HepG2 (cell line): ENCODE results near the gene SLC39A10. TPM values are rescaled to one million over a fixed set of nuclear protein-coding genes. Genes with fewer than 3 reads are reported as not detected.

Experiments
- ATAC-seq: fragments of 200-7000 bp; cut with Tn5 transposase; 3 replicates; pipeline ENCODE4 v1.9.1; 2020; ENCODE audit warnings: mild to moderate bottlenecking, moderate library complexity
- BruUV-seq: library from RNA; stranded (reverse); fragments of 400-500 nt; replicated peaks from 2 replicates; lab custom pipeline; 2021; lab: Mats Ljungman, UMichigan
- CTCF ChIA-PET: fragments of 300-600 bp; formaldehyde crosslinking; extraction: SDS; loops from one replicate; lab custom pipeline; 2021; ENCODE audit warnings: low total read pairs, inconsistent platforms, low intra/inter-chr PET ratio; lab: Yijun Ruan, JAX
- POLR2A ChIA-PET: fragments of 350-600 bp; sonication (Branson Sonifier 250); formaldehyde crosslinking; loops from one replicate; lab custom pipeline; 2020; ENCODE audit warnings: antibody characterized with exemption, inconsistent platforms; lab: Yijun Ruan, JAX
- DNase-seq: peaks from one replicate; pipeline ENCODE4 v3.0.0-alpha.2; 2015; ENCODE audit warnings: low spot score
- FAIRE-seq: peaks from 3 replicates; lab custom pipeline; 2011; peaks lifted over from hg19 to GRCh38; lab: Jason Lieb, UNC
- H2AFZ ChIP-seq: one replicate; pipeline ENCODE4 v1.6.1; 2011; ENCODE audit warnings: low read length, inconsistent platforms
- H3K27ac ChIP-seq: fragments of 300-600 bp; 3 replicates; pipeline ENCODE4 v1.8.0; 2011; ENCODE audit warnings: mixed run types, mild to moderate bottlenecking, mixed read lengths, low read length, inconsistent platforms; ENCODE audit not compliant: insufficient read depth; ENCODE audit errors: extremely low read length
- H3K27me3 ChIP-seq, 2 experiments: fragments of 200-600 bp in 1 of 2; 2 replicates in 1 of 2; 3 replicates in 1 of 2; pipeline versions ENCODE4 v1.6.0 to v1.8.0; 2011; ENCODE audit warnings: low read length in 2 of 2, mild to moderate bottlenecking in 2 of 2, moderate library complexity in 2 of 2, inconsistent platforms in 1 of 2; ENCODE audit not compliant: insufficient read depth in 2 of 2, control insufficient read depth in 1 of 2
- H3K36me3 ChIP-seq, 2 experiments: fragments of 200-600 bp in 1 of 2; replicated peaks in 1 of 2; 2 replicates in 1 of 2; 3 replicates in 1 of 2; pipeline versions ENCODE4 v1.5.1 to v1.8.0; 2011; ENCODE audit warnings: low read length in 2 of 2, inconsistent platforms in 1 of 2; ENCODE audit not compliant: insufficient read depth in 2 of 2, control insufficient read depth in 1 of 2
- H3K4me1 ChIP-seq: 2 replicates; pipeline ENCODE4 v1.5.1; 2012; ENCODE audit warnings: low read length, inconsistent platforms; ENCODE audit not compliant: insufficient read depth
- H3K4me2 ChIP-seq: 2 replicates; pipeline ENCODE4 v1.6.0; 2011; ENCODE audit warnings: low read depth, low read length, inconsistent platforms
- H3K4me3 ChIP-seq, 3 experiments: fragments of 200-600 bp in 1 of 3; sonication (generic), shearing (Covaris generic) in 1 of 3; replicated peaks in 1 of 3; 2 replicates each; pipeline ENCODE4 v1.5.1; 2011 to 2016; ENCODE audit warnings: low read length in 3 of 3, inconsistent platforms in 2 of 3, low read depth in 2 of 3, mild to moderate bottlenecking in 2 of 3, control low read depth in 1 of 3, mixed read lengths in 1 of 3; ENCODE audit not compliant: insufficient read depth in 1 of 3
- H3K79me2 ChIP-seq: one replicate; pipeline ENCODE4 v1.6.1; 2011; ENCODE audit warnings: low read length, inconsistent platforms; ENCODE audit not compliant: insufficient read depth
- H3K9ac ChIP-seq: 2 replicates; pipeline ENCODE4 v1.6.0; 2011; ENCODE audit warnings: mild to moderate bottlenecking, low read depth, low read length, inconsistent platforms; ENCODE audit not compliant: insufficient read depth
- H3K9me3 ChIP-seq: 2 replicates; pipeline ENCODE4 v1.5.1; 2012; ENCODE audit warnings: mild to moderate bottlenecking, low read length
- H4K20me1 ChIP-seq: 2 replicates; pipeline ENCODE4 v1.6.0; 2011; ENCODE audit warnings: inconsistent platforms, mild to moderate bottlenecking, low read length, moderate library complexity; ENCODE audit not compliant: insufficient read depth
- AGO2 ChIP-seq: fragments of 200-400 bp; formaldehyde crosslinking; optimal IDR thresholded peaks from 2 replicates; pipeline ENCODE3; 2017; ENCODE audit warnings: mild to moderate bottlenecking, low read depth, low read length, moderate library complexity
- CTCF ChIP-seq: sonication (generic); formaldehyde crosslinking; IDR thresholded peaks from 2 replicates; pipeline ENCODE4 v1.5.0; 2020; ENCODE audit warnings: mild to moderate bottlenecking, missing genetic modification reagents, moderate library complexity
- HMG20A ChIP-seq: IDR thresholded peaks from 2 replicates; pipeline ENCODE4 v1.6.1; 2016; ENCODE audit warnings: borderline replicate concordance
- IKZF4 ChIP-seq: sonication (generic); formaldehyde crosslinking; IDR thresholded peaks from 2 replicates; pipeline ENCODE4 v1.5.1; 2020; ENCODE audit warnings: borderline replicate concordance, mild to moderate bottlenecking, low read depth, missing genetic modification reagents; ENCODE audit errors: not compliant biosample characterization
- IRF2 ChIP-seq: IDR thresholded peaks from 2 replicates; pipeline ENCODE4 v1.6.1; 2018; ENCODE audit warnings: missing genetic modification reagents, missing compliant biosample characterization
- KAT8 ChIP-seq: IDR thresholded peaks from 2 replicates; pipeline ENCODE4 v1.6.1; 2016; ENCODE audit warnings: missing genetic modification reagents, missing compliant biosample characterization
- KLF12 ChIP-seq: sonication (generic); formaldehyde crosslinking; IDR thresholded peaks from 2 replicates; pipeline ENCODE4 v1.4.0; 2020; ENCODE audit warnings: missing genetic modification reagents, borderline replicate concordance
- NFE2L2 ChIP-seq: fragments of 150-350 bp; IDR thresholded peaks from 2 replicates; pipeline ENCODE4 v1.6.1; 2014; ENCODE audit warnings: low read length
- PITX1 ChIP-seq: sonication (generic); formaldehyde crosslinking; IDR thresholded peaks from 2 replicates; pipeline ENCODE4 v1.5.1; 2020; ENCODE audit warnings: mild to moderate bottlenecking, missing genetic modification reagents
- SIX4 ChIP-seq: sonication (generic); formaldehyde crosslinking; IDR thresholded peaks from 2 replicates; pipeline ENCODE4 v1.4.0; 2020; ENCODE audit warnings: missing genetic modification reagents
- SMAD3 ChIP-seq: sonication (generic); formaldehyde crosslinking; IDR thresholded peaks from 2 replicates; pipeline ENCODE4 v1.4.0; 2020; ENCODE audit warnings: missing genetic modification reagents
- TCF7 ChIP-seq: sonication (generic); IDR thresholded peaks from 2 replicates; pipeline ENCODE4 v1.6.1; 2016; ENCODE audit warnings: antibody characterized with exemption, low read depth
- WGBS: methylation state at CpG from one replicate; pipeline ENCODE4 v1.1.6; 2017; ENCODE audit warnings: low lambda C conversion rate; 5-methylcytosine and 5-hydroxymethylcytosine counted together
- in situ Hi-C: cut with HindIII; loops from 2 replicates; pipeline ENCODE4 v1.10.0; 2017; ENCODE audit warnings: low pct_unique_long_range_greater_than_20kb; ENCODE audit not compliant: extremely low pct_ligation_motif_present
- intact Hi-C: fragments of 100-400 bp; cut with micrococcal nuclease; formaldehyde crosslinking; loops from one replicate; pipeline ENCODE4 v1.10.0; 2022; ENCODE audit not compliant: unreplicated experiment
- polyA plus RNA-seq, 8 experiments: library from polyadenylated mRNA; depleted of rRNA in 3 of 8; stranded (reverse) in 7 of 8; unstranded in 1 of 8; fragments of >200 nt; fragmentation: Illumina TruSeq in 4 of 8; extraction: Trizol in 4 of 8; gene quantifications; 2 replicates each; pipeline versions ENCODE4 v1.2.1 to v1.2.3, GENCODE V29; 2011 to 2016; ENCODE audit warnings: low read depth in 4 of 8, missing spikeins in 1 of 8, mixed read lengths in 1 of 8; ENCODE audit not compliant: insufficient read depth in 1 of 8
- total RNA-seq, 5 experiments: library from RNA; depleted of rRNA; stranded (reverse); fragments of >200 nt; fragmentation: Illumina TruSeq; extraction: Trizol; gene quantifications; 2 replicates each; pipeline ENCODE4 v1.2.3, GENCODE V29; 2016; ENCODE audit warnings: low read depth in 1 of 5
- TF ChIP-seq, protein P1 (sequence below): sonication (generic); formaldehyde crosslinking; IDR thresholded peaks from 2 replicates; pipeline ENCODE4 v1.4.0; 2020; ENCODE audit warnings: missing genetic modification reagents

SLC39A10 gene
- total and polyA plus RNA-seq, 2 of the 13 experiments (the other 11 are each of a cell fraction or from before 2014, with no cell fraction given), result 13.2 to 21.0 TPM

GRCh38 chr2:195659114-195659513 is 2.1 kb downstream of the SLC39A10 start:
- H3K27ac ChIP-seq, result no peak overlapping the region
- intact Hi-C loops, result loop anchor here (5.0 to 10.0 kb wide), 3 partner anchors 117 to 408 kb away; partner anchors contain the start of gene DNAH7
- H3K79me2 ChIP-seq, result peaks cover 15% of the 10 kb centered on the region
- H3K9me3 ChIP-seq, result no peaks in the 10 kb centered on the region
- peaks cover 32% of the 10 kb centered on the region for H3K4me1 ChIP-seq
- CTCF ChIA-PET, result interaction anchor here (1.9 kb wide), 1 partner anchor 160 kb away, joined by 17 read pairs; no protein-coding TSS in a partner anchor
- BruUV-seq, result no TSS peak
- no peak for TF ChIP-seq TCF7
- TF ChIP-seq AGO2, result peak; percentile 32
- ATAC-seq (no peak), DNase-seq (no peak), FAIRE-seq (no peak)
- in situ Hi-C loops, result loop anchor here (5.0 kb wide), 1 partner anchor 408 kb away; the partner anchor contains the start of gene DNAH7
- 75% methylated on average over 5 of the region's 5 CpGs for WGBS
- no peak overlapping the region for H3K9ac ChIP-seq
- POLR2A ChIA-PET, result no interaction called here
- H3K27me3 ChIP-seq, result no peaks in the 10 kb centered on the region
- no peak overlapping the region for H2AFZ ChIP-seq
- H4K20me1 ChIP-seq, result peaks cover 21% of the 10 kb centered on the region
- H3K36me3 ChIP-seq, result no peaks in the 10 kb centered on the region
- peak overlapping the region in 2 of 3 experiments; percentile 20 to 90; a peak in 2 of 6 replicates for H3K4me3 ChIP-seq
- H3K4me2 ChIP-seq, result peak overlapping the region; percentile 81

GRCh38 chr2:195659982-195660890 is 3.2 kb downstream of the SLC39A10 start:
- Histone ChIP-seq H3K9me3 (no peaks in the 10 kb centered on the region), H3K27ac (no peak overlapping the region), H3K36me3 (no peaks in the 10 kb centered on the region), H4K20me1 (peaks cover 21% of the 10 kb centered on the region), H3K9ac (no peak overlapping the region), H3K27me3 (no peaks in the 10 kb centered on the region), H2AFZ (no peak overlapping the region), H3K79me2 (peaks cover 15% of the 10 kb centered on the region), H3K4me2 (peak overlapping the region; percentile 81; the same call in 1 of the 2 replicates), H3K4me1 (peaks cover 32% of the 10 kb centered on the region), H3K4me3 (no peak overlapping the region)
- FAIRE-seq (no peak), ATAC-seq (no peak), DNase-seq (peak; percentile 65)
- no TSS peak for BruUV-seq
- intact Hi-C loops, result loop anchor here (1.0 to 10.0 kb wide), 5 partner anchors 84 to 407 kb away; partner anchors contain the start of gene DNAH7
- in situ Hi-C loops, result loop anchor here (5.0 kb wide), 1 partner anchor 407 kb away; the partner anchor contains the start of gene DNAH7
- ChIA-PET CTCF (interaction anchor here (1.9 kb wide), 1 partner anchor 162 kb away, joined by 17 read pairs; no protein-coding TSS in a partner anchor), POLR2A (no interaction called here)
- 59% methylated on average over 6 of the region's 6 CpGs for WGBS
- TF ChIP-seq KLF12 (CRISPR knock-in tag), result no peak
- peak; percentile 15; the same call in 1 of the 2 replicates for TF ChIP-seq HMG20A (CRISPR knock-in tag)
- TF ChIP-seq SMAD3 (CRISPR knock-in tag), result 0 out of 2 replicates have a peak, but pooled peaks have one; percentile 36
- no peak for TF ChIP-seq PITX1 (CRISPR knock-in tag)
- TF ChIP-seq IKZF4 (CRISPR knock-in tag), result no peak
- TF ChIP-seq IRF2 (CRISPR knock-in tag), result no peak
- TF ChIP-seq, protein P1, sequence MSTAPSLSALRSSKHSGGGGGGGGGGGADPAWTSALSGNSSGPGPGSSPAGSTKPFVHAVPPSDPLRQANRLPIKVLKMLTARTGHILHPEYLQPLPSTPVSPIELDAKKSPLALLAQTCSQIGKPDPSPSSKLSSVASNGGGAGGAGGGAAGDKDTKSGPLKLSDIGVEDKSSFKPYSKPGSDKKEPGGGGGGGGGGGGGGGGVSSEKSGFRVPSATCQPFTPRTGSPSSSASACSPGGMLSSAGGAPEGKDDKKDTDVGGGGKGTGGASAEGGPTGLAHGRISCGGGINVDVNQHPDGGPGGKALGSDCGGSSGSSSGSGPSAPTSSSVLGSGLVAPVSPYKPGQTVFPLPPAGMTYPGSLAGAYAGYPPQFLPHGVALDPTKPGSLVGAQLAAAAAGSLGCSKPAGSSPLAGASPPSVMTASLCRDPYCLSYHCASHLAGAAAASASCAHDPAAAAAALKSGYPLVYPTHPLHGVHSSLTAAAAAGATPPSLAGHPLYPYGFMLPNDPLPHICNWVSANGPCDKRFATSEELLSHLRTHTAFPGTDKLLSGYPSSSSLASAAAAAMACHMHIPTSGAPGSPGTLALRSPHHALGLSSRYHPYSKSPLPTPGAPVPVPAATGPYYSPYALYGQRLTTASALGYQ (CRISPR knock-in tag), result no peak
- no peak for TF ChIP-seq SIX4
- TF ChIP-seq NFE2L2, result 0 out of 2 replicates have a peak, but pooled peaks have one; percentile 3
- no peak for TF ChIP-seq KAT8 (CRISPR knock-in tag)
- TF ChIP-seq CTCF (CRISPR knock-in tag), result peak; percentile 77
